ENCODE results near the gene KRI1. TPM values are rescaled to one million over a fixed set of nuclear protein-coding genes. Genes with fewer than 3 reads are reported as not detected.

KRI1 gene
- polyA plus RNA-seq, 1 of the 3 experiments (the other 2 are of a cell fraction) = 26.7 TPM

- POLR2A ChIA-PET = no interaction called here
- H3K9me3 ChIP-seq = no peaks in the 10 kb centered on the region
- H3K79me2 ChIP-seq (ENCODE audit: insufficient read depth) = no peaks in the 10 kb centered on the region
- no peaks in the 10 kb centered on the region for H3K27me3 ChIP-seq (ENCODE audit: insufficient read depth)
- H3K4me2 ChIP-seq = no peak overlapping the region
- H3K4me3 ChIP-seq (ENCODE audit: low read depth in 2 of 2, low read length in 1 of 2) = no peak overlapping the region
- CTCF ChIA-PET = interaction anchor here (9.1 kb wide), 1 partner anchor 68 kb away, joined by 330 read pairs; no protein-coding TSS in a partner anchor
- H3F3A ChIP-seq (replicated peaks; ENCODE audit: insufficient read depth) = no peaks in the 10 kb centered on the region
- no peak overlapping the region for H2AFZ ChIP-seq (ENCODE audit: low read depth)
- no peak for DNase-seq
- no peak overlapping the region for H3K9ac ChIP-seq
- no peaks in the 10 kb centered on the region for H3K9me2 ChIP-seq
- peaks cover 0 to 3% of the 10 kb centered on the region in 2 experiments; a peak in 1 of 4 replicates for H3K4me1 ChIP-seq (ENCODE audit: control insufficient read depth in 1 of 2, insufficient read depth in 2 of 2, low read depth in 1 of 2, low read length in 1 of 2)
- 100% methylated on average over 5 of the region's 6 CpGs for WGBS (ENCODE audit: low lambda C conversion rate)
- no peaks in the 10 kb centered on the region for H4K20me1 ChIP-seq (ENCODE audit: insufficient read depth)
- H3K27ac ChIP-seq (ENCODE audit: low read depth in 2 of 2, low read length in 1 of 2) = no peak overlapping the region
- no peak for TF ChIP-seq CHD2 (IDR thresholded peaks at IDR 0.05; ENCODE audit: low read length, partially characterized antibody)
- no peak for TF ChIP-seq TAF1 (IDR thresholded peaks at IDR 0.05; ENCODE audit: borderline replicate concordance, low read depth, low read length)
- H3K36me3 ChIP-seq (replicated peaks in 1 of 2; ENCODE audit: control insufficient read depth in 1 of 2, insufficient read depth in 2 of 2, low read length in 1 of 2) = no peaks in the 10 kb centered on the region
Measured at GRCh38 chr19:10577951-10578350, 12.1 kb upstream of the KRI1 start.

DNA sequence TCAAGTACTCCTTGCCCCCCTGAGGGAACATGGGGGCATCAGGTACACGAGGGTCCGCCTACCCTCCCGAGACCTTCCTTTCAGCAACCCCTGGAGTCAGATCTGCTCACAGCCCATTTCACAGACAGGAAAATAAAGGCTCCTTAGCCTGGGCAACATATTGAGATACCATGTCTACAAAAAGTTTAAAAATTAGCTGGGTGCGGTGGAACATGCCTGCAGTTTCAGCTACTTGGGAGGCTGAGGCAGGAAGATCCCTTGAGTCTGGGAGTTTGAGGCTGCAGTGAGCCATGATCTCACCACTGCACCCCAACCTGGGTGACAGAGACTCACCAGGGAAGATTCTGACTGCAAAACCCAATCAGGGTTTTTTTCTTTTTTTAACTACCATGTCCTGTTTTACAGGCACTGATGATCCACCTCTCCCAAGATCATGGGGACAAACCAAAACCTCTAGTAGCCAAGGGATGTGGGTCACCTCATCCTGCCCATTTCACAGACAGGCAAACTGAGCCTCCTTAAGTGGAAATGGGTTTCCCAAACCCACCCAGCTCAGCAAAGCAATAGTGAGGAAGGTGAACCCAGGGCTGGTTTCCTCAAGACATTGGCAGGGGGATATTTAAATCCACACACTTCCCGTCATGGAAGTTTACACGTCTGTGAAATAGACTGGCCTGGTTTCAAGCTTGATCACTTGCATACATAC, 9.4 kb upstream of the KRI1 start:
- WGBS (ENCODE audit: low lambda C conversion rate) = 73% methylated on average over 6 of the region's 6 CpGs
- TF ChIP-seq JUND (IDR thresholded peaks at IDR 0.05) = no peak
- no peak for TF ChIP-seq MXI1 (IDR thresholded peaks at IDR 0.05; ENCODE audit: low read depth, low read length)
- no peak for TF ChIP-seq FOSL2 (IDR thresholded peaks at IDR 0.05; ENCODE audit: borderline replicate concordance, low read depth)
- TF ChIP-seq REST (IDR thresholded peaks at IDR 0.05; ENCODE audit: low read depth, low read length) = no peak
- TF ChIP-seq RXRA (IDR thresholded peaks at IDR 0.05; ENCODE audit: borderline replicate concordance, low read depth) = no peak
- no peak for TF ChIP-seq MAX (IDR thresholded peaks at IDR 0.05; ENCODE audit: low read depth)
- TF ChIP-seq CTCF (IDR thresholded peaks at IDR 0.05) = no peak
- TF ChIP-seq EP300 (IDR thresholded peaks at IDR 0.05; ENCODE audit: borderline replicate concordance in 1 of 2, low read depth in 1 of 2, low read length in 1 of 2) = no peak
- TF ChIP-seq CHD2 (IDR thresholded peaks at IDR 0.05; ENCODE audit: low read length, partially characterized antibody) = no peak
- no peak for DNase-seq
- H3K4me3 ChIP-seq (ENCODE audit: low read depth in 2 of 2, low read length in 1 of 2) = no peak overlapping the region
- ChIA-PET POLR2A (no interaction called here), CTCF (interaction anchor here (2.3 to 7.6 kb wide), 3 partner anchors 34 to 125 kb away, joined by 8 to 46 read pairs (median 12); no protein-coding TSS in a partner anchor)
- H3F3A ChIP-seq (replicated peaks; ENCODE audit: insufficient read depth) = no peaks in the 10 kb centered on the region
- H3K4me1 ChIP-seq (ENCODE audit: control insufficient read depth in 1 of 2, insufficient read depth in 2 of 2, low read depth in 1 of 2, low read length in 1 of 2) = peaks cover 0 to 2% of the 10 kb centered on the region in 2 experiments; a peak in 1 of 4 replicates
- H3K9ac ChIP-seq = no peak overlapping the region
- H3K27ac ChIP-seq (ENCODE audit: low read depth in 2 of 2, low read length in 1 of 2) = no peak overlapping the region
- no peak overlapping the region for H3K4me2 ChIP-seq
- no peaks in the 10 kb centered on the region for H3K9me2 ChIP-seq
- no peaks in the 10 kb centered on the region for H4K20me1 ChIP-seq (ENCODE audit: insufficient read depth)
- H3K27me3 ChIP-seq (ENCODE audit: insufficient read depth) = no peaks in the 10 kb centered on the region
- H3K79me2 ChIP-seq (ENCODE audit: insufficient read depth) = no peaks in the 10 kb centered on the region
- no peaks in the 10 kb centered on the region for H3K36me3 ChIP-seq (replicated peaks in 1 of 2; ENCODE audit: control insufficient read depth in 1 of 2, insufficient read depth in 2 of 2, low read length in 1 of 2)
- no peak overlapping the region for H2AFZ ChIP-seq (ENCODE audit: low read depth)
- no peaks in the 10 kb centered on the region for H3K9me3 ChIP-seq

All from SK-N-SH (cell line).